ENCODE results near the gene DDA1. TPM values are rescaled to one million over a fixed set of nuclear protein-coding genes. Genes with fewer than 3 reads are reported as not detected.

Gene DDA1
- 10 to 100 TPM; 13.4 to 29.6 TPM for total RNA-seq

GRCh38 chr19:17309198-17309964 lies at the start of gene DDA1:
Gene DDA1, plus strand, starts transcription at chr19:17309563. Its CDS starts 92 bp downstream, at chr19:17309655.

DNA sequence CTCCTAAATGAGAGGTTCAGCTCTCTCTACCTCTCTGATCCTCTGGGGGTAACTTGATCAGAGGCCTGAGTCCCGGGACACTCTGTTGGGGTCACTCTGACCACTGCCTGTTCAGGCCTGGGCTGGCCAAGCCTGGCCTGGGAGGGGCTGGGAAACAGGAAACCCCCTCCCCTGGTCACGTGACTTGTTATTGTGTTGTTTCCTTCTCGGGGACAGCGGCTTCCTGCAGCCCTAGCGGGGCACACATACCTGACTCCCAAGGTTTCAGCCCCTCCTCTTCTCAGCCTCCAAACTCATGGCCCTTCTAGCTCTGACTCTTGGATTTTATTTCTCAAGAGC lies 44.8 kb upstream of the DDA1 start, which contains the start of gene USHBP1:
USHBP1 (minus strand) TSS at position 105 of the 339 bp plus-strand sequence. CDS start 446 bp downstream, outside the sequence.

DNA sequence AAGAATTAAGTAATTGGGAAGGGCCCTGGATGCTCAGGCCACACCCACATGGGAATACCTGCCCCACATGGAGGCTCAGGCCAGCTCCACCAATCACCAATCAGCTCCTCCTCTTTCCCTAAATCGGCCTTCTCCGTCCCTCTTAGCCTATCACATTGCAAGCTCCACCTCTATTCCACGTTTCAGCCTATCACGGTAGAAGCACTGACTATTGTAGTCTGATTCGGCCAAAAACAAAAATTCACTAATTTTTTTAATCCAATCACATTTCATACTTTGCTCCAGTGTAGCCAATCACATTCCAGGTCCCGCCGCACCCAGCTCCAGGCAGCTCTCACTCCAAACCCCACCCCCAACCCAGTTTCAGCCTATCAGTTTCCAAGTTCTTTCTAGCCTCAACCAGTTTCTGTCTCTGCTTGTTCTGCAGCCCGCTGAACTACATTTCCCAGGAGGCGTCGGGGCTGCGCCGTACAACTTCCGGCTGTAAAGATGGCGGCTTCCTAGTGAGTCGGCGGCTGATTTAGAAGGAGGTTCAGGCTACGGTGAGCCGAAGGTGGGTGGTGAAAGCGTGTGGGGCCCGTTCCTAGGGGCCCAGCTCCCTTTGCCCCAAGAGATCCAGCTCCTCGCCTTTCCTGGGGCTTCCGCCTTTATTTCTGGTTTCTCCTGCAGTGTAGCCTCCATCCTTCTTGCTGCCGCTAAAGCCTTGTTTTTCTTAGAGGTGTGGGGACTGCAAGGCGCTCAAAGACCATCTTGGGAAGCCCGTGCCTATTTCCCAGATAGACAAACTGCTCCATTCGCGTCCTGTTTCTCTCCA lies 42.2 kb upstream of the DDA1 start, which contains the start of gene BABAM1:
BABAM1 (plus strand) TSS at position 469 of the 814 bp plus-strand sequence. CDS start 1,364 bp downstream, outside the sequence.

GRCh38 chr19:17281391-17282304 lies 27.7 kb upstream of the DDA1 start, which contains the start of gene ANKLE1:
Gene ANKLE1, plus strand, starts transcription at chr19:17281901. Its CDS starts 20 bp downstream, at chr19:17281921.

GRCh38 chr19:17303167-17303939 lies 6.0 kb upstream of the DDA1 start, which contains the start of gene ABHD8:
Gene ABHD8, minus strand, starts transcription at chr19:17303425. Its CDS starts 1,809 bp downstream, at chr19:17301616.

DNA sequence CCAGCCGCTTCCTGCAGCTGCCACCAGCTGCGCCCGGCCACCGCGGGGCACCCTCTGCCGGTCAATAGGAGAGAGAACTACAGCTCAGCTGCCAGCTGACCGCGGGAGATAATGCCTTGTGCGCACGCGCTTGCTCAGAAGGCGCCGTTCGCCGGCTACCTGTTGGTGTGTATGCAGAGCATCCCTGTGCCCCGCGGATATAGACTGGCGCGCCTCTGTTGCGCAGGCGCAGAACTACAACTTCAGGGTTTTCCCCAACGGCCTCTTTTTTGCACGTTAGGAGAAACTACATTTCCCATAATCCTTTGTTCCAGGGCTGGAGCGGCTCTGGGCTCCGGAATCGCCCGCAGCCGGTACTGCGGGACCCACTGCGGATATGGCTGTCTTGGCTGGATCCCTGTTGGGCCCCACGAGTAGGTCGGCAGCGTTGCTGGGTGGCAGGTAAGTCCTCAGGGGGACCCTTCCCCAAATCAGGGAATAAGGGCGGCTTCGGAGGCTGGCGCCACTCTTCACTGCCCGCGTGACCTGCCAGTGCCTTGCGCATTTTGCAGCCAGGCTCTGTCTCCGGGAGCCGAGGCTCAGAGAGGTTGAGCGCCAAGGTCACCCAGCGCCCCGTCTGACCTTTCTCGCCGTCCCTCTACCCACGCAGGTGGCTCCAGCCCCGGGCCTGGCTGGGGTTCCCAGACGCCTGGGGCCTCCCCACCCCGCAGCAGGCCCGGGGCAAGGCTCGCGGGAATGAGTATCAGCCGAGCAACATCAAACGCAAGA lies 3.7 kb upstream of the DDA1 start, which contains the start of gene MRPL34:
MRPL34 (plus strand) TSS at position 356 of the 768 bp plus-strand sequence; CDS start at position 377, 21 bp downstream.

DNA sequence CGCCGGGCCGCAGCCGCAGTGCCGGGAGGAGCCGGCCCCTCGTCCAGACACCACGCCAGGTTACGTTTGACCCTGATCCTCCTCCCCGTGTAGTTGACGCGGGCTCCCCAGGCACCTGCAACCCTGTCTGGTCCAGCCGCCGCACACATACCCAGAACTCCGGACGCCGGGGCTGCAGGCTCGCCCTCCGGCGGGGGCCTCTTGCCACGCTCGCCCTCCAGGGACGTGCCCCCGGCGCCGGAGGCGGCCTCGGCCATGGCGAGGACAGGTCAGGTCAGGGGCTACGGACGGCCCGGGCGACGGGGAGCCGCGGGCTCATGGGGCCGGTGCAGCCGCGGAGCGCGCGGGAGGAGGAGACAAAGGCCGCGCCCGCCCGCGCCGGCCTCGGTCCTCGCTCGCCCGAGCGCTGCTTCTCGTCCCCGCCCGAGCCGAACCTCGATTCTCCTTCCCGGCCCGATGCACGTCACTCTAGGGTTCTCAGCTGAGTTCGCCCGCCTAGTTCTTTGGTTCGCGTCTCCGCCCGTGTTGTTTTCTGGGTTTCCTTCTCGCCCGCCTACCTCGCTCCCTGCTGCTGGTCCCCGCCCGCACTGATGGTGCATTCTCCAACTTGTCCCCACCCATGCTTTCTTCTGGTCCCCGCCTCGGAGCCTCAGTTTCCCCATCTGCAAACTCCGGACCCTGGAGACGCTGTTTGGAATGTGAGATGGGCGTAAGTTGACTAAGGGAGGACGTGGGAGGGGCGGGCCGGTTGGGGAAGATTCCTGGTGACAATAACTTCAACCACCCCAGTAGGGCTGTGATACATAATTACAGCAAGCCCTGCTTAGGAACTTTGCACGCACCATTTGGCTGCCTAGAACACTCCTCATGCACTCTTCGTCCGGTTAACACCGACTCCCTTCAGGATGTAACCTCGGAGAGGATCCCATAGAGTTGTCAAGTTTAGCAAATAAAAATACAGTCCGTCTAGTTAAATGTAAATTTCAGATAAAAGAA lies 25.3 kb downstream of the DDA1 start, which contains the start of gene ANO8:
ANO8 (minus strand) TSS at position 442 of the 996 bp plus-strand sequence; CDS start at position 257, 185 bp downstream.

GRCh38 chr19:17336872-17337674 lies 27.7 kb downstream of the DDA1 start, which contains the start of gene GTPBP3:
Gene GTPBP3, plus strand, starts transcription at chr19:17337553. Its CDS starts 59 bp downstream, at chr19:17337612.

Other genes starting within 250 kb of the DDA1 start
- 1 to 10 TPM; 2.8 to 8.3 TPM for gene HAUS8, start 234.1 kb upstream of the DDA1 start, total RNA-seq
- 100 to 1,000 TPM; 102 to 116 TPM for gene MYO9B, start 233.8 kb upstream of the DDA1 start, total RNA-seq
- 10 to 100 TPM; 19.3 to 33.0 TPM for gene USE1, start 94.2 kb upstream of the DDA1 start, total RNA-seq
- 1 to 10 TPM; 5.3 to 8.6 TPM for gene OCEL1, start 83.3 kb upstream of the DDA1 start, total RNA-seq
- gene NR2F6, start 63.6 kb upstream of the DDA1 start, total RNA-seq = 10 to 100 TPM; 35.4 to 56.9 TPM
- not detected for gene USHBP1, start 44.8 kb upstream of the DDA1 start, total RNA-seq
- 100 to 1,000 TPM in 1 of 2 donors, 10 to 100 TPM in 1; 92.9 to 124 TPM for gene BABAM1, start 42.1 kb upstream of the DDA1 start, total RNA-seq
- gene ANKLE1, start 27.7 kb upstream of the DDA1 start, total RNA-seq = 1 to 10 TPM in 1 of 2 donors, under 1 TPM in 1; 0.34 to 2.3 TPM
- gene ABHD8, start 6.1 kb upstream of the DDA1 start, total RNA-seq = 1 to 10 TPM; 7.7 to 8.3 TPM
- 10 to 100 TPM; 36.3 to 51.3 TPM for gene MRPL34, start 3.7 kb upstream of the DDA1 start, total RNA-seq
- 1 to 10 TPM; 3.4 to 3.7 TPM for gene ANO8, start 25.3 kb downstream of the DDA1 start, total RNA-seq
- 10 to 100 TPM; 16.3 to 17.2 TPM for gene GTPBP3, start 28.0 kb downstream of the DDA1 start, total RNA-seq
- under 1 TPM in 1 of 2 donors, not detected in 1; under 0.01 TPM for gene PLVAP, start 67.8 kb downstream of the DDA1 start, total RNA-seq
- gene CCDC194, start 84.6 kb downstream of the DDA1 start, total RNA-seq = 1 to 10 TPM; 1.3 to 1.4 TPM
- gene BST2, start 96.1 kb downstream of the DDA1 start, total RNA-seq = 100 to 1,000 TPM in 1 of 2 donors, 10 to 100 TPM in 1; 95.3 to 226 TPM
- 10 to 100 TPM; 45.8 to 55.6 TPM for gene MVB12A, start 110.5 kb downstream of the DDA1 start, total RNA-seq
- gene TMEM221, start 139.1 kb downstream of the DDA1 start, total RNA-seq = under 1 TPM in 1 of 2 donors, not detected in 1; under 0.01 TPM
- not detected for gene NXNL1, start 151.4 kb downstream of the DDA1 start, total RNA-seq
- gene SLC27A1, start 161.0 kb downstream of the DDA1 start, total RNA-seq = 10 to 100 TPM; 16.9 to 21.3 TPM
- 10 to 100 TPM; 50.3 to 59.9 TPM for gene PGLS, start 202.1 kb downstream of the DDA1 start, total RNA-seq
- 10 to 100 TPM; 69.2 to 81.9 TPM for gene COLGALT1, start 246.1 kb downstream of the DDA1 start, total RNA-seq

Measured in melanocyte of skin (primary cell).